GM21619 (cell line): ENCODE results near the gene PMEPA1.

ENCODE experiments used
- ATAC-seq: cut with Tn5 transposase; IDR thresholded peaks from one replicate; pipeline ENCODE4 v1.9.1; 2021; ENCODE audit not compliant: unreplicated experiment

PMEPA1 gene

GRCh38 chr20:57712851-57713504, 3.2 kb upstream of the PMEPA1 start:
- no peak for ATAC-seq

GRCh38 chr20:57712341-57712740, 2.5 kb upstream of the PMEPA1 start:
- ATAC-seq, result no peak

GRCh38 chr20:57711826-57712225, 2.0 kb upstream of the PMEPA1 start:
- no peak for ATAC-seq

- no peak for ATAC-seq
These were observed 1.5 kb upstream of the PMEPA1 start for GRCh38 chr20:57711311-57711712.

GRCh38 chr20:57710841-57711240, 1.0 kb upstream of the PMEPA1 start:
- no peak for ATAC-seq

- no peak for ATAC-seq
These were observed 831 bp downstream of the PMEPA1 start for GRCh38 chr20:57708694-57709673.

- no peak for ATAC-seq
These were observed 1.7 kb downstream of the PMEPA1 start for GRCh38 chr20:57707849-57708693.

- no peak for ATAC-seq
These were observed 2.5 kb downstream of the PMEPA1 start for GRCh38 chr20:57707320-57707719.

GRCh38 chr20:57705127-57705899, 4.5 kb downstream of the PMEPA1 start:
- ATAC-seq, result no peak

GRCh38 chr20:57704245-57704644, 5.6 kb downstream of the PMEPA1 start:
- no peak for ATAC-seq

GRCh38 chr20:57703013-57703412, 6.8 kb downstream of the PMEPA1 start:
- no peak for ATAC-seq

- ATAC-seq, result no peak
These were observed 7.3 kb downstream of the PMEPA1 start for GRCh38 chr20:57702521-57702920.

- ATAC-seq, result no peak
These were observed 7.7 kb downstream of the PMEPA1 start for GRCh38 chr20:57702091-57702490.

GRCh38 chr20:57701651-57702050, 8.2 kb downstream of the PMEPA1 start:
- no peak for ATAC-seq

GRCh38 chr20:57701090-57701489, 8.7 kb downstream of the PMEPA1 start:
- no peak for ATAC-seq

GRCh38 chr20:57699395-57699794, 10.4 kb downstream of the PMEPA1 start:
- ATAC-seq, result no peak

GRCh38 chr20:57698867-57699275, 10.9 kb downstream of the PMEPA1 start:
- ATAC-seq, result peak; percentile 49

GRCh38 chr20:57698116-57698866, 11.5 kb downstream of the PMEPA1 start:
- no peak for ATAC-seq

- no peak for ATAC-seq
These were observed 12.3 kb downstream of the PMEPA1 start for GRCh38 chr20:57697543-57697942.
